ENCODE data around the gene ITIH1.
A peak's percentile ranks its signal among the peaks of the same experiment; 100 is the strongest.

ITIH1 gene

GRCh38 chr3:52790741-52791140 lies 13.3 kb downstream of the ITIH1 start:
- DNase-seq (ENCODE audit: low spot score), result no peak

GRCh38 chr3:52791366-52791765 lies 14.0 kb downstream of the ITIH1 start:
- DNase-seq (ENCODE audit: low spot score), result no peak

DNA sequence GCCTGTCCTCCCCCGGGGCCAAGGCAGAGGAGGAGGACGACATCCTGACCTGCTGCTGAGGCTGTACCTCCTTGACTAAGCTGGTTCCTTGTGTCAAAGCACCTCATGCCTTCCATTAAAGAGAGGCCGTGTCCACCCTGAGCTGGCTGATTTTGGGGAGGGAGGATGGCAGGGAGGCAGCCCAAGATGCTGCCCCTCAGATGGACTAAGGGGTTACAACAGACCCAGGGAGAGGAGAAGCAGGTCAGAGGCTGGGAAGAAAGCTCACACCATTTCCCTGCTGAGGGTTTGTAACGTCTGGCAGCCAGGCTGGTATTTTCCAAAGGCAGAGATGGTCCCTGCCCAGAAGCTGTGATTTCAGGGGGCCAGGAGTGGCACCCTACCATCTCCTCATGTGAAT lies 14.5 kb downstream of the ITIH1 start:
- DNase-seq (ENCODE audit: low spot score), result no peak

DNA sequence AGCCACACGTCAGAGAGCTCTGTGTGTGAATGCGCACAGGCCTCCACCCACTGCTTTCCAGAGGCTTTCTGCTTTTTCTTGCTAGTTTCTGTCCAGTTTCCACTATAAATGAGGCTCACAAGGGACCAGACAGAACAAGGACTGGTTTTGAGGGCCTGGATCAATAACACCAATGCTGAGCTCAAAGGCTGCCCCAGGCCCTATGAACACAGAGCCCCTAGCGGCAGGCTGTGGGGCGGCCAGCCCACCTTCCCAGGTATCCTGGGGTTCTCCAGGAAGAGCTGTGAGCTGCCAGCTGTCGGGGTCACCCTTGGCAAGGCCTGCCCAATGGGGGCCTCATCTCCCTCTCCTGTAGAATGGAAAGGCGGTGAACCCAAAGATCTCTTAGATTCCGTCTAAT lies 15.0 kb downstream of the ITIH1 start:
- no peak for DNase-seq (ENCODE audit: low spot score)

GRCh38 chr3:52792961-52793695 lies 15.7 kb downstream of the ITIH1 start:
- DNase-seq (ENCODE audit: low spot score), result no peak

DNA sequence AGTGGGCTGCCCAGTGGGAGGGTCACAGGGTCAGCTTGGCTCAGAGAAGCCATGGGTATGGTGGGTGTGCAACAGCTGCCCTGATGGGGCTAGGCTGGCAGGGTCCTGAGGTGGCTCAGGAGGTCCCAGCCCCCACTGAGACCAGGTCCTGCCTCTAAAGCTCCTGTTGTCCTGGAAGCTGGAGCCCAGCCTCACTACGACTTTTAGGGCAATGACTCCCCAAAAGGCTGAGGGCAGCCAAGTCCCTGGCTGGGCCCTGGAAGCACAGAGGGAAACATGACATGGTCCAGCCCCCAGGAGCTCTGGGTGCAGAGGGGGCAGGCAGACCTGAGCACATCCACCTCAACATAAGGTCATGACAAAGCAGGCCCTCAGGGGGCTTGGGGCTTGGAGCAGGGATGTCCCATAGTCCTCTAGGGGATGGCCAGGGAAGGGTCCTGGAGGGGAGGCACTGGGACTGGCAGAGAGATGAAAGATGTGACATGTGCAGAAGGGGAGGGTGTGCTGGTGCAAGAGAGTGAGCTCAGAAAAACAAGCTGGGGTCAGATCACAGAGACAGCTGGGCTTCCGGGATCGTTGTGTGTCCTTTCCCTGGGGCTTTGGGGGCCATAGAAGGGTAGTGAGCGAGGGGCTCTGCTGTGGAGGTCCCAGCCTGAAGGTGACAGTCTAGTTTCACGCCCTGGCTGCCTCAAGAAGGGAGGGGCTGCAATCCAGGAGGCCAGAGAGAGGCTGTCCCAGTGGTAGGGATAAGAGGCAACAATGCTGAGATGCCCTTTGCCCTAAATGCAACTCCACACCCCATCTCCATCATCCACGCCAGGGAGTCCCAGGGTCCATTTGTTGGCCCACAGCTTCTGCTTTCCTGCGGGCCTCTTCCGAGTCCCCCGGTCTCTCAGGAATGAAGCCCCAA lies 16.6 kb downstream of the ITIH1 start:
- DNase-seq (ENCODE audit: low spot score), result no peak

- no peak for DNase-seq (ENCODE audit: low spot score)
Measured at GRCh38 chr3:52794612-52795099, 17.3 kb downstream of the ITIH1 start, which contains the start of gene ITIH3. ITIH3 (plus strand) TSS chr3:52794796; CDS start chr3:52794804, 8 bp downstream.

- no peak for DNase-seq (ENCODE audit: low spot score)
Measured at GRCh38 chr3:52795298-52795900, 18.0 kb downstream of the ITIH1 start.

DNA sequence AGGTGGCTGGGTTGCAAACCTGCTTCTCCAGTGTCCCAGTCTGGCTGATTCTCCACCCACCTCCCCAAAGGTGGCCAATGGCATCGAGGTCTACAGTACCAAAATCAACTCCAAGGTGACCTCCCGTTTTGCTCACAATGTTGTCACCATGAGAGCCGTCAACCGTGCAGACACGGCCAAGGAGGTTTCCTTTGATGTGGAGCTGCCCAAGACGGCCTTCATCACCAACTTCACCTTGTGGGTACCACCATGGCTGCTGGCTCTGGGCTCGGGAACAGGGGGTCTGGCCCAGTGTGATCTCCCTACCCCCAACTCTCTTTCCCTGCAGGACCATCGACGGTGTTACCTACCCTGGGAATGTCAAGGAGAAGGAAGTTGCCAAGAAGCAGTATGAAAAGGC lies 19.0 kb downstream of the ITIH1 start:
- no peak for DNase-seq (ENCODE audit: low spot score)

GRCh38 chr3:52798376-52798977 lies 21.1 kb downstream of the ITIH1 start:
- DNase-seq (ENCODE audit: low spot score), result no peak

DNA sequence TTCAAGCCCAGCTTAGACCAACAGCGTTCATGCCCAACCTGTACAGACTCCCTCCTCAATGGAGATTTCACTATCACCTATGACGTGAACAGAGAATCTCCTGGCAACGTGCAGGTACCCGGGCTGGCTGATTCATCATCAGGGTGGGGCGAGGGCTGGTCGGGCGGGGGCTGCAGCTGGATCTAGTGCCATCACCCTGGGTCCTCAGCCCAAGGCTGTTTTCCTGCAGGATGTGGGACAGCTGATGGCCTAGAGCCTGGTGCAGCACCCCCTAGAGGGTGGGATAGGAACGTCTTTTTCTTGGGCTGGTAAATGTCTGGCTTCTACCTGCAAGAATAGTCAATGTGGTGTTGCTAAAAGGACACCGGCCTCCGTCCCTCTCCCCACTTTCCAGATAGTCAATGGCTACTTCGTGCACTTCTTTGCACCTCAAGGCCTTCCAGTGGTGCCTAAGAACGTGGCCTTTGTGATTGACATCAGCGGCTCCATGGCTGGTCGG lies 21.6 kb downstream of the ITIH1 start:
- DNase-seq (ENCODE audit: low spot score), result peak; percentile 37

DNA sequence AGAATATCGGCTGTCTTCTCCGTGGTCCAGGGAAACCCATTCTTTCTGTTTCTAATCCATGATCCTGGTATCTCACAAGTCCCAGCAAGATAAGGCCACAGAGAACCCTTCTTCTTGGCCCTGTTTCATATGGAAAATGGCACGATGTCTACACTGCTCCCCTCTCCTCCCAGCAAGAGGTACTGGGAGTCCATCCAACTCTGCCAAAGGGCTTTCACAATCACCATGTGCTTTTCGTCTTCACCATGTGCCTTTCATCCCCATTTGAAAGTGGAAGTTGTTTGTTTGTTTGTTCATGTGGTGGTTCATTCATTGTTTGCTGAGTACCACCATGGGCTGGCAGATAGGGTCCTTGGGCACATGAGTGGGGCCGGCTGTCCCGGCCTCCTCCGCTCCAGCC lies 22.7 kb downstream of the ITIH1 start:
- no peak for DNase-seq (ENCODE audit: low spot score)

- no peak for DNase-seq (ENCODE audit: low spot score)
Measured at GRCh38 chr3:52801839-52802238, 24.4 kb downstream of the ITIH1 start.

DNA sequence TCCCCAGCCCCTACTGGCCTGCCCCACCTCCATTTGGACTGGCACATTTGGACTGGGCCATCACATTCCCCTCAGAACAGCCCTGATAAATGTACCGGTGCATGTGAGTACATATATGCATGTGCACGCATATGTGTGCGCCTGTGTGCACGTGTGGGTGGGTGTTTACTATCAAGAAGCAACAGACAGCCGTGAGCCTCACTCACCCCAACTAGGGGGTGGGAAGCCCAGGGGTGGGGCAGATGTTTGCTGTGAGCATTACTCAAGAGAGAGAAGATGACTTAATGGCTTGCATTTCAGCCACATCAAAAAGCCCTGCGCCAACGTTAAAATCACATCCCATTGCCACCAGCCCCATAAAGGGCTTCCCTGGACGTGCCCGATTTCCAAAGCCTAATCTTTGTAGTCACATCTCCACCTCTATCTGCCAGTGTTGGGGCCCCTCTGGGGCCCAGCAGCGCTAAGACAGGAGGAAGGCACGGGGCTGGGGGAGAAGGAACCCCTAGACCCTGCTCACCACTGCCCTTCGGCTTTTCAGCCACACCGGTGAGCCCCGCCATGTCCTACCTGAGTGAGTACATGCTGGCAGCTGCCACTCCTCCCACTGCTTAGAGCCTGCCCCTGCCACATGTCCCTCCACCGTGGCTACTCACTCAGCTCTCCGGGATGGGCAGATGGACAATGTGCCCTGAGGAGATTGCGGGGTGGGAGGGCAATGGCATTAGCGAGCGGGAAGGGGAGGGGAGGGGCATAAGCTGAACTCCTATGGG lies 28.1 kb downstream of the ITIH1 start:
- DNase-seq (ENCODE audit: low spot score), result no peak

DNA sequence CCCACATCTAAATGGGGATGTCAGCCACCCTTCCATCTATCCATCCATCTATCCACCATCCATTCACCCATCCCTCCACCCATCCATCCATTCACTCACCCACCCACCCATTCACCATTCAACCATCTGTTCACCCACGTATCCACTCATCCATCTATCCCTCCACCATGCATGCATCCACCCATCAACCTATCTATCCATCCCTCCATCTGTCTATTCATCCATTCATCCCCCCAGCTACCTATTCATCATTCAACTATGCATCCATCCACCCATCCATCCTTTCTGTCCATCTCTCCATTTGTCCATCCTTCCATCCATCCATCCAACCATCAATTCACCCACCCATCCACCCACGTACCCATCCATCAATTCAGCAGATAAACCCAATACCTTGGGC lies 31.8 kb downstream of the ITIH1 start:
- DNase-seq (ENCODE audit: low spot score), result no peak

GRCh38 chr3:52809662-52810377 lies 32.4 kb downstream of the ITIH1 start:
- DNase-seq (ENCODE audit: low spot score), result no peak

GRCh38 chr3:52810923-52811322 lies 33.5 kb downstream of the ITIH1 start:
- DNase-seq (ENCODE audit: low spot score), result no peak

DNA sequence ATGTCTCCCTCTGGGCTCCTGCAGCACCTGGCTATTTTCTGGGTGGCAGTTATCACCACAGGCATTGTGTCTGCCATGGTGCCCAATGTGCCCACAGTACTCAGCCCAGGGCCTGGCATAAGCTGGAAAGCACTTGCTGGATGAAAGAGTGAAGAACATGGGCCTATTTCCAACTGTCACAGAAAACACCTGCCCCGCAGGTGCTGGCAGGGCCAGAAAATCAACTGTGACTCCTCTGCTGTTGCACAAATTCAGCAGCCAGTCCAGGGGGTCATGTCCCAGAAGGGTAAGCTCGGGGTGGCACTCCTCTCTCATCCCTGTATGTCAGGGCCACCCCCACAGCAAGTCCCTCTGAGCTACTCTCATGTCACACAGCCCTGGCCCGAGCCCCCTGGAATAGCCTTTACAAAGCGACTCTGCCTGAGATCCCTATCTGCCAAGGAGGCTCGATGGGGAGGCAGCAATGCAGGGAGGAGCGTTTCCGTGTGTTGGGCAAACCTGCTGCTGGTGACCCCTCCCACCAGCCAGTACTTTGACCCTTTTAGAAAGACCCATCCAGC lies 34.1 kb downstream of the ITIH1 start:
- DNase-seq (ENCODE audit: low spot score), result no peak

DNA sequence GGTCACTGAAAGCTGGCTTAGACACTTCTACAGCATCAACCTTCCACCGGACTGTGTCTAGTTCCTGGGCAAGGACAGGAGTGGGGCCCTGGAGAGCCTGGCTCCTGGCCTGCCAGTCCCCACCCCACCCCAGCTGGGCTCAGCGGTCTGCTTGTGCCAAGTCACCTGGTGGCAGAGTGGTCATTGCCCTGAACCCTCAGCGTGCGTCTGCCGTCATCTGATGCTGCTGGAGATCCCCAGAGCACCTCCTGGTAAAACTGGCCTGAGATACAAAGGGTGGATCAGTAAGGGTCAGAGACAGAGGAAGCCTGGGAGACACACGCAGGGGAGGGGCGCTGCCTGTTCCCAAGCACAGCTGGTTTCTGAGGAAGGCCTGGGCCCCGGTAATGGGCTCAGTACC lies 36.4 kb downstream of the ITIH1 start:
- DNase-seq (ENCODE audit: low spot score), result no peak

DNA sequence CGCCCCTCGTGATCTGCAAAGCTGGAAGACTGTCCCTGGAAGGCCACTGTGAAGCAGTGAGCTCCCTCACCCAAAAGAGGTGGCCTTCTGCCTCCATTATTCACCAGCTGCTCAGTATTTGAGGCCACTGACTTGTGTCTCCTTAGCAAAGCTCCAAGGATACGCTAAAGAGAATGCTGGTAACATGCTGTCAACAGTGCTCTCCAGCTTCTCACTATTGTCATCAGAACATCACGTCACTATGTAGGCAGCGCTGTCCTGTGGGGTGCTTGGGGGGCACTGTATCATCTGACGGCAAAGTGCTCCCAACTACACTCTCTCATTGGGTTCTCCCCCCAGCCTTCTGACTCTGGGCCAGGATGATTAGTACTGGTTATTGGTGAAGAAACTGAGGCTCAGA lies 38.8 kb downstream of the ITIH1 start:
- no peak for DNase-seq (ENCODE audit: low spot score)

Data from kidney tubule cell (primary cell).